Measurements from ENCODE around the gene GIMAP2.

The GIMAP2 gene

GRCh38 chr7:150685219-150686029 lies at the start of gene GIMAP2:
Gene GIMAP2, plus strand, starts transcription at chr7:150685706. Its CDS starts 1,354 bp downstream, at chr7:150687060.
- Histone ChIP-seq H3K36me3 (ENCODE audit: control insufficient read depth in 2 of 2, insufficient read depth in 2 of 2, low read length in 2 of 2) (peaks cover 4 to 7% of the 10 kb centered on the region in 2 donors), H3K27me3 (ENCODE audit: control insufficient read depth in 2 of 2, insufficient read depth in 2 of 2, low read length in 2 of 2) (no peaks in the 10 kb centered on the region), H3K27ac (ENCODE audit: low read depth in 2 of 2, low read length in 2 of 2) (peak within 1 kb of the TSS; percentile 72 to 76), H3K4me1 (ENCODE audit: control insufficient read depth in 2 of 2, insufficient read depth in 2 of 2, low read length in 2 of 2) (peaks cover 3 to 4% of the 10 kb centered on the region in 2 donors), H3K4me3 (ENCODE audit: low read length in 2 of 2) (peak within 1 kb of the TSS; percentile 76 to 86), H3K9me3 (ENCODE audit: control insufficient read depth in 2 of 2, low read length in 2 of 2) (no peaks in the 10 kb centered on the region), H3K9ac (ENCODE audit: low read depth in 1 of 2, low read length in 2 of 2) (peak within 1 kb of the TSS; percentile 75 to 76)

GRCh38 chr7:150641854-150642253 lies 43.7 kb upstream of the GIMAP2 start:
- H3K4me1 ChIP-seq (ENCODE audit: control insufficient read depth in 2 of 2, insufficient read depth in 2 of 2, low read length in 2 of 2): no peaks in the 10 kb centered on the region
- no peaks in the 10 kb centered on the region for H3K9me3 ChIP-seq (ENCODE audit: control insufficient read depth in 2 of 2, low read length in 2 of 2)
- no peaks in the 10 kb centered on the region for H3K27me3 ChIP-seq (ENCODE audit: control insufficient read depth in 2 of 2, insufficient read depth in 2 of 2, low read length in 2 of 2)
- no peak overlapping the region for H3K27ac ChIP-seq (ENCODE audit: low read depth in 2 of 2, low read length in 2 of 2)
- H3K4me3 ChIP-seq (ENCODE audit: low read length in 2 of 2): no peak overlapping the region
- H3K9ac ChIP-seq (ENCODE audit: low read depth in 1 of 2, low read length in 2 of 2): no peak overlapping the region
- no peaks in the 10 kb centered on the region for H3K36me3 ChIP-seq (ENCODE audit: control insufficient read depth in 2 of 2, insufficient read depth in 2 of 2, low read length in 2 of 2)

- no peaks in the 10 kb centered on the region for H3K4me1 ChIP-seq (ENCODE audit: control insufficient read depth in 2 of 2, insufficient read depth in 2 of 2, low read length in 2 of 2)
- no peak overlapping the region for H3K4me3 ChIP-seq (ENCODE audit: low read length in 2 of 2)
- H3K36me3 ChIP-seq (ENCODE audit: control insufficient read depth in 2 of 2, insufficient read depth in 2 of 2, low read length in 2 of 2): no peaks in the 10 kb centered on the region
These were observed 42.6 kb upstream of the GIMAP2 start for GRCh38 chr7:150642926-150643325.

GRCh38 chr7:150645259-150646020 lies 40.1 kb upstream of the GIMAP2 start:
- no peaks in the 10 kb centered on the region for H3K27me3 ChIP-seq (ENCODE audit: control insufficient read depth in 2 of 2, insufficient read depth in 2 of 2, low read length in 2 of 2)
- H3K36me3 ChIP-seq (ENCODE audit: control insufficient read depth in 2 of 2, insufficient read depth in 2 of 2, low read length in 2 of 2): no peaks in the 10 kb centered on the region
- no peaks in the 10 kb centered on the region for H3K4me1 ChIP-seq (ENCODE audit: control insufficient read depth in 2 of 2, insufficient read depth in 2 of 2, low read length in 2 of 2)
- H3K27ac ChIP-seq (ENCODE audit: low read depth in 2 of 2, low read length in 2 of 2): no peak overlapping the region
- no peak overlapping the region for H3K4me3 ChIP-seq (ENCODE audit: low read length in 2 of 2)
- no peaks in the 10 kb centered on the region for H3K9me3 ChIP-seq (ENCODE audit: control insufficient read depth in 2 of 2, low read length in 2 of 2)
- H3K9ac ChIP-seq (ENCODE audit: low read depth in 1 of 2, low read length in 2 of 2): no peak overlapping the region

More at GRCh38 chr7:150642926-150643325, 42.6 kb upstream of the GIMAP2 start:
- no peaks in the 10 kb centered on the region for H3K9me3 ChIP-seq (ENCODE audit: control insufficient read depth in 2 of 2, low read length in 2 of 2)
- no peaks in the 10 kb centered on the region for H3K27me3 ChIP-seq (ENCODE audit: control insufficient read depth in 2 of 2, insufficient read depth in 2 of 2, low read length in 2 of 2)
- H3K9ac ChIP-seq (ENCODE audit: low read depth in 1 of 2, low read length in 2 of 2): no peak overlapping the region
- H3K27ac ChIP-seq (ENCODE audit: low read depth in 2 of 2, low read length in 2 of 2): no peak overlapping the region

- Histone ChIP-seq H3K27me3 (ENCODE audit: control insufficient read depth in 2 of 2, insufficient read depth in 2 of 2, low read length in 2 of 2) (no peaks in the 10 kb centered on the region), H3K9me3 (ENCODE audit: control insufficient read depth in 2 of 2, low read length in 2 of 2) (no peaks in the 10 kb centered on the region), H3K27ac (ENCODE audit: low read depth in 2 of 2, low read length in 2 of 2) (no peak overlapping the region)
These were observed 37.0 kb upstream of the GIMAP2 start for GRCh38 chr7:150648353-150649079.

GRCh38 chr7:150649080-150649385 lies 36.5 kb upstream of the GIMAP2 start:
- H3K4me1 ChIP-seq (ENCODE audit: control insufficient read depth in 2 of 2, insufficient read depth in 2 of 2, low read length in 2 of 2): no peaks in the 10 kb centered on the region
- H3K27me3 ChIP-seq (ENCODE audit: control insufficient read depth in 2 of 2, insufficient read depth in 2 of 2, low read length in 2 of 2): no peaks in the 10 kb centered on the region
- H3K4me3 ChIP-seq (ENCODE audit: low read length in 2 of 2): no peak overlapping the region
- no peak overlapping the region for H3K9ac ChIP-seq (ENCODE audit: low read depth in 1 of 2, low read length in 2 of 2)
- no peaks in the 10 kb centered on the region for H3K36me3 ChIP-seq (ENCODE audit: control insufficient read depth in 2 of 2, insufficient read depth in 2 of 2, low read length in 2 of 2)
- no peak overlapping the region for H3K27ac ChIP-seq (ENCODE audit: low read depth in 2 of 2, low read length in 2 of 2)
- H3K9me3 ChIP-seq (ENCODE audit: control insufficient read depth in 2 of 2, low read length in 2 of 2): no peaks in the 10 kb centered on the region

More at GRCh38 chr7:150648353-150649079, 37.0 kb upstream of the GIMAP2 start:
- H3K4me3 ChIP-seq (ENCODE audit: low read length in 2 of 2): no peak overlapping the region
- H3K36me3 ChIP-seq (ENCODE audit: control insufficient read depth in 2 of 2, insufficient read depth in 2 of 2, low read length in 2 of 2): no peaks in the 10 kb centered on the region
- no peak overlapping the region for H3K9ac ChIP-seq (ENCODE audit: low read depth in 1 of 2, low read length in 2 of 2)
- no peaks in the 10 kb centered on the region for H3K4me1 ChIP-seq (ENCODE audit: control insufficient read depth in 2 of 2, insufficient read depth in 2 of 2, low read length in 2 of 2)

- Histone ChIP-seq H3K4me1 (ENCODE audit: control insufficient read depth in 2 of 2, insufficient read depth in 2 of 2, low read length in 2 of 2) (no peaks in the 10 kb centered on the region), H3K36me3 (ENCODE audit: control insufficient read depth in 2 of 2, insufficient read depth in 2 of 2, low read length in 2 of 2) (no peaks in the 10 kb centered on the region), H3K27ac (ENCODE audit: low read depth in 2 of 2, low read length in 2 of 2) (no peak overlapping the region), H3K27me3 (ENCODE audit: control insufficient read depth in 2 of 2, insufficient read depth in 2 of 2, low read length in 2 of 2) (no peaks in the 10 kb centered on the region), H3K4me3 (ENCODE audit: low read length in 2 of 2) (no peak overlapping the region), H3K9me3 (ENCODE audit: control insufficient read depth in 2 of 2, low read length in 2 of 2) (no peaks in the 10 kb centered on the region), H3K9ac (ENCODE audit: low read depth in 1 of 2, low read length in 2 of 2) (no peak overlapping the region)
These were observed 30.8 kb upstream of the GIMAP2 start for GRCh38 chr7:150654692-150655091.

- H3K27ac ChIP-seq (ENCODE audit: low read depth in 2 of 2, low read length in 2 of 2): no peak overlapping the region
- H3K9me3 ChIP-seq (ENCODE audit: control insufficient read depth in 2 of 2, low read length in 2 of 2): no peaks in the 10 kb centered on the region
- H3K9ac ChIP-seq (ENCODE audit: low read depth in 1 of 2, low read length in 2 of 2): no peak overlapping the region
- H3K4me3 ChIP-seq (ENCODE audit: low read length in 2 of 2): no peak overlapping the region
- H3K36me3 ChIP-seq (ENCODE audit: control insufficient read depth in 2 of 2, insufficient read depth in 2 of 2, low read length in 2 of 2): no peaks in the 10 kb centered on the region
- no peaks in the 10 kb centered on the region for H3K4me1 ChIP-seq (ENCODE audit: control insufficient read depth in 2 of 2, insufficient read depth in 2 of 2, low read length in 2 of 2)
- no peaks in the 10 kb centered on the region for H3K27me3 ChIP-seq (ENCODE audit: control insufficient read depth in 2 of 2, insufficient read depth in 2 of 2, low read length in 2 of 2)
These were observed 29.5 kb upstream of the GIMAP2 start for GRCh38 chr7:150656047-150656446.

- Histone ChIP-seq H3K4me3 (ENCODE audit: low read length in 2 of 2) (no peak overlapping the region), H3K27me3 (ENCODE audit: control insufficient read depth in 2 of 2, insufficient read depth in 2 of 2, low read length in 2 of 2) (no peaks in the 10 kb centered on the region)
These were observed 28.0 kb upstream of the GIMAP2 start for GRCh38 chr7:150657526-150657925.

More at GRCh38 chr7:150657526-150657925, 28.0 kb upstream of the GIMAP2 start:
- Histone ChIP-seq H3K4me1 (ENCODE audit: control insufficient read depth in 2 of 2, insufficient read depth in 2 of 2, low read length in 2 of 2) (no peaks in the 10 kb centered on the region), H3K27ac (ENCODE audit: low read depth in 2 of 2, low read length in 2 of 2) (no peak overlapping the region), H3K9me3 (ENCODE audit: control insufficient read depth in 2 of 2, low read length in 2 of 2) (no peaks in the 10 kb centered on the region), H3K36me3 (ENCODE audit: control insufficient read depth in 2 of 2, insufficient read depth in 2 of 2, low read length in 2 of 2) (no peaks in the 10 kb centered on the region), H3K9ac (ENCODE audit: low read depth in 1 of 2, low read length in 2 of 2) (no peak overlapping the region)
